ENCODE data around the gene FAM78B. TPM values are rescaled to one million over a fixed set of nuclear protein-coding genes. Genes with fewer than 3 reads are reported as not detected.

Gene FAM78B
- total RNA-seq, 1 donor: not detected

DNA sequence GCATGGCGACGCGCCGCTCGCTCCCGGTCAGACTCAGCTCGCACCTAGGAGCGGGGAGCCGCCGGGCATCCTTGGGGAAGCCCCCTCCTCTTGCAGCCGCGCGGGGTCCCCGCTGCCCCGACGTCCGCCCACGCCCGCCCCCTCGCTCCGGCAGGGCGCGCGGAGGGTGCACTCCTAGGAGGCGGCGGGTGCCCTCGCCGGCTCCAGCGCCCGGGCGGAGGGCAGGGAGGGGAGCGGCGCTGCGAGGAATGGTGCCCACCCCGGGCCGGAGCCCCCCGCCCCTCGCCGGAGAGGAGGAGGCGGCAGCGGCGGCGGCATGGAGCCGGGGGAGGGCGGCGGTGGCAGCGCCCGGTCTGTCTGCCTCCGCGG is 488 bp downstream of the FAM78B start:
- TF ChIP-seq, protein P1, sequence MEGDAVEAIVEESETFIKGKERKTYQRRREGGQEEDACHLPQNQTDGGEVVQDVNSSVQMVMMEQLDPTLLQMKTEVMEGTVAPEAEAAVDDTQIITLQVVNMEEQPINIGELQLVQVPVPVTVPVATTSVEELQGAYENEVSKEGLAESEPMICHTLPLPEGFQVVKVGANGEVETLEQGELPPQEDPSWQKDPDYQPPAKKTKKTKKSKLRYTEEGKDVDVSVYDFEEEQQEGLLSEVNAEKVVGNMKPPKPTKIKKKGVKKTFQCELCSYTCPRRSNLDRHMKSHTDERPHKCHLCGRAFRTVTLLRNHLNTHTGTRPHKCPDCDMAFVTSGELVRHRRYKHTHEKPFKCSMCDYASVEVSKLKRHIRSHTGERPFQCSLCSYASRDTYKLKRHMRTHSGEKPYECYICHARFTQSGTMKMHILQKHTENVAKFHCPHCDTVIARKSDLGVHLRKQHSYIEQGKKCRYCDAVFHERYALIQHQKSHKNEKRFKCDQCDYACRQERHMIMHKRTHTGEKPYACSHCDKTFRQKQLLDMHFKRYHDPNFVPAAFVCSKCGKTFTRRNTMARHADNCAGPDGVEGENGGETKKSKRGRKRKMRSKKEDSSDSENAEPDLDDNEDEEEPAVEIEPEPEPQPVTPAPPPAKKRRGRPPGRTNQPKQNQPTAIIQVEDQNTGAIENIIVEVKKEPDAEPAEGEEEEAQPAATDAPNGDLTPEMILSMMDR (IDR thresholded peaks at IDR 0.05; ENCODE audit: insufficient read depth, low read depth, low read length): no peak
- H3K4me3 ChIP-seq (ENCODE audit: low read depth, low read length): peak overlapping the region; percentile 57
- no peak for DNase-seq (ENCODE audit: low read depth)

DNA sequence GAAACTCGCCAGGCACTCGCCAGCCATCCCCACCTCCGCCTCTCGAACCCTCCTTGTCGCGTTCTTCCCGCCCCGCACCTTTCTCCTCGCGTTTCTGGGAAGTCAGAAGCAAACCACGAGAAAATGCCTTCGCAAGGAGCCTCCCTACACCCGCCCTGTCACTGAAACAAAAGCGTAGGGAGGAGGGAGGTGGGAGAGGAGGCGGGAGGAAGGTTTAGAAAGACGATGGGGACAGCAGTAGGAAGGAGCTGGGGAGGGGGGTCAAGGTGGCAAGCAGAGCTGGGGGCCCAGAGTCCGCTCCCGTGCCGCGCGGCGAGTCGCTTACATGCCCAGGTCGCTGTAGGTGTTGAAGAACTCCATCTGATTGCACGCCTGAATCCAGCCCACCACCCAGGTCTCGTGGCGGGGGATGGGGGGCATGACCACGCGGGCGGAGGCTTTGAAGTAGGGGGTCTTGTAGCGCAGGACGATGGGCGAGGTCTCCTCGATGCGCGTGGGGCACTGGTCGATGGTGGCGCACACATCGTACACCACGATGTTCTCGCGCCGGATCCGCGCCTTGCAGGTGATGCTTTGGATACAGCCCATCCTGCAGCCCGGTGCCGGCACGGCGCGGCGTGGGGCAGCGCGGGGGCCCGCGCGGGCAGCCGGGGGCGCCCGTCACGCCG is 1.0 kb downstream of the FAM78B start:
- no peak for DNase-seq (ENCODE audit: low read depth)
- no peak overlapping the region for H3K4me3 ChIP-seq (ENCODE audit: low read depth, low read length)
- TF ChIP-seq, protein P1 (IDR thresholded peaks at IDR 0.05; ENCODE audit: insufficient read depth, low read depth, low read length): no peak

DNA sequence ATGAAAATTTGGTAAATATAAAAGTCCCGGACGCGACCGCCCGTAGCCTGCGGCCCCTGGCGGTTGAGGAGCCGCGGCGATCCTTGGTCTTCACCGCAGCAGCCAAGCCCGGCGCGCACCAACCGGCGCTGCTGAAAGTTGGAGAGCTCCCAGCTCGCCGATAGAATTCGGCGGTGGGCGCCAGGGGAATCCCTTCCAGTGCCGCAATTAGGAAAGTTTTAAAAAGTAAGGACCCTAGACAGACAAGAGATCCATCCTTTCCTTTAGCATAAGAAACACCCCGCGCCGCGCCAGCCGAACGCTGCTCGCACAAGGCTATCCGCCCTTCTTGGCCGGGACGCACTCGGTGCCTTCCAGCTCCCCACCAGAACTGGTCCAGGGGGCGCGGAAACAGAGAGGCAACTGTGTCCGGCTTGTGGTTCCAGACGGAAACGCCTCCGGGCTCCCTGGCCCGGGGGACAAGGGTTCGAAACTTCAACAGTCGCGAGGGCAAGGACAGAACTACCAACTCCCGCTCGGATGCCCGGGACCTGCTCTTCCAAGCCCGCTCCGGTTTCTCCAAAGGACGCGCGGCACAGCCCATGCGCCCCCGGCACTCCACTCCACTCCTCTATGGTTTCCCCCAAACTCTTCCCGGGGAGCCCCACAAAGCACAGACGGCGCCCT is 1.7 kb downstream of the FAM78B start:
- no peak overlapping the region for H3K4me3 ChIP-seq (ENCODE audit: low read depth, low read length)
- peak; percentile 48 for DNase-seq (ENCODE audit: low read depth)
- TF ChIP-seq, protein P1 (IDR thresholded peaks at IDR 0.05; ENCODE audit: insufficient read depth, low read depth, low read length): peak; percentile 50

DNA sequence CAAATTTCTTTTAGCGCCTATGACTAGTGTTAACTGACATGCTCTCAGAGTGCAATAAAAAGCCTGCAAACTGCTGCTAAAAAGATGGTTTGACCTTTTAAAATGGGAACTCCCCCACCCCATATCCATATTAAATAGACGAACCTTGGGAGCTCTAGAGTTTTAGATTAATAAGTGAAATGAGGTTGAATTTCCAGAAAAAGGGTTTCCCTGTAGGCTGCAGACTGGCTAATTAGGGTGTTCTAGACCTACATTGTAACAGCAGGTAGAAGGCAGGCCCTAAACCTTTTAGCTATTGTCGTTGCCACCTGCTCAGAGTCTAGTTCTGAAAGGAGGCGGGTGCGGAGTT is 2.2 kb downstream of the FAM78B start:
- no peak overlapping the region for H3K4me3 ChIP-seq (ENCODE audit: low read depth, low read length)
- DNase-seq (ENCODE audit: low read depth): no peak
- TF ChIP-seq, protein P1 (IDR thresholded peaks at IDR 0.05; ENCODE audit: insufficient read depth, low read depth, low read length): no peak

DNA sequence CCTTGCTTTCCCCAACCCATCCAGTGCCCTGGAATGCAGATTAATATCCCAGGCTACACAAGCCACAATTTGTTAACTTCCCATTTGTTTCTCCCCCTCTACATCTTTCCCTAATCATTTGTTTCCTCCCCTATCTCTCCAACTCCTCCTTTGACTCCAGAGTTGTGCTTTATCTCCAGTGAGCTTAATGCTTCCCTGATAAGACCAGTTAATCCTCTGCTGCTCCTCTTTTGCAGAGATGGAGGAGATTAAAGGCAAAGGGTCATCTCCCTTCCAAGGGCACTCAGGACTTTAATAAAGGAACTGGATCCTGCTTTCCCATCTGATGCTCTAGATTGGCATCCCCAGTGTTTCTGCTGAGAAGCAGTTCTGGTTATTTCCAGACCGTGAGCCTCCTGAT is 7.1 kb downstream of the FAM78B start:
- no peak overlapping the region for H3K4me3 ChIP-seq (ENCODE audit: low read depth, low read length)
- TF ChIP-seq, protein P1 (IDR thresholded peaks at IDR 0.05; ENCODE audit: insufficient read depth, low read depth, low read length): no peak
- DNase-seq (ENCODE audit: low read depth): no peak

DNA sequence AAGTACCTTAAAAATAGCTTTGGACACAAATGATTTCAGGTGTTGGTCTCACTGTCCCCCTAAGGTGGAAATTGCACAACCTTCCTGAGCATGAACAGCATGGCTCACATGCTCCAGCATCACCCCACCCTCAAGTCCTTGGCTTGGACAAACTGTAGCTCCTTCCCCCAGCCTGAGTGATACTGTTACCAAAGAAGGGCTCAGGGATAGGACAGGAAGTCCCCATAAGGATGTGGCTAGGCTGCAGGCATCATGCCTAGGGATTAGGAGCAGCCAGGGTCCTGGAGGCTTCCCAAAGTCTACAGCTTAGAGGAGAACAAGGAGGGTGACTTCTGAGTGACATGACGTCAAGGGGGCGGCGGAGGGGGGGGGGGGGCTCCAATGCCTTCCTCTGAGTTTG is 10.1 kb downstream of the FAM78B start:
- H3K4me3 ChIP-seq (ENCODE audit: low read depth, low read length): no peak overlapping the region
- TF ChIP-seq, protein P1 (IDR thresholded peaks at IDR 0.05; ENCODE audit: insufficient read depth, low read depth, low read length): no peak
- DNase-seq (ENCODE audit: low read depth): no peak

All from fibroblast of villous mesenchyme (primary cell).